ENCODE results near the gene TBL1X. TPM values are rescaled to one million over a fixed set of nuclear protein-coding genes. Genes with fewer than 3 reads are reported as not detected.
"Not testable (repeated sequence)": the region's sequence is repeated elsewhere in the genome, so short reads cannot be mapped to it uniquely, and the experiment has no call there.

TBL1X gene
- total RNA-seq, 1 experiment from 2014 or later = 17.6 TPM

DNA sequence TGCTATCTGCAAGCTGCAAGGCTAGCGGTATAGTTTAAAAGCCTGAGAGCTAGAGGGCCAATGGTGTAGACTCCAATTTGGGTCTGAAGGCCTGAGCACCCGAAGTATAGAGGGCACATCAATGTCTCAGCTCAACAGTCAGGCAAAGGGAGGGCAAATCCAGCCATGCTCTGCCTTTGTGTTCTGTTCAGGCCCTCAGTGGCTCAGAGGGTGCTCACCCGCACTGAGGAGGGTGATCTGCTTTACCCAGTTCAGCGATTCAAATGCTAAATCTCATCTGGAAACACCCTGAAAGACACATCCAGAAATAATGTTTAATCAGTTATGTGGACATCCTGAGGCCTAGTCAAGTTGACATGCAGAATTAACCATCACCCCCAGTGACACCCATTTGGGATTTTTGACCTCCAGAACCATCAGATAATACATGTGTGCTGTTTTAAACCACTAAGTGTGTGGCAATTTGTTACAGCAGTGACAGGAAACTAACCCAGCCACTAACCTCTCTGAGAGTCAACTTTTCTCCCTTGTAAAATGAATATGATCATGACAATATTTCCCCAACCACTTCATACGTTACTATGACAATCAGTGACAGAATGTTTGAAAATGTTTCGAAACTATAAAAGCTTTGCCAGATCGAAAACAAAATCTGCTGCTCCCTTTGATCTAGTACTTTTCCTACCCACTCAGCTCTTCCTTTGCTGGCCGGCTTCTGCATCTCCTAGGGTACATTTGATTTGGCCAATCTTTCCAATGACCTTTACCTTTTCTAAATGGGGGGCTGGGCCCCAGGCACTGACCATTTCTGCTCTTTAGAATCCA lies 8.4 kb upstream of the TBL1X start:
- Histone ChIP-seq H3K4me2 (no peak overlapping the region), H3K27me3 (ENCODE audit: insufficient read depth, low read depth) (no peaks in the 10 kb centered on the region), H3K79me2 (ENCODE audit: low read depth) (no peaks in the 10 kb centered on the region), H3K9me3 (ENCODE audit: insufficient read depth, low read depth) (no peaks in the 10 kb centered on the region), H4K20me1 (ENCODE audit: insufficient read depth) (no peaks in the 10 kb centered on the region), H3K4me3 (no peak overlapping the region), H3K36me3 (ENCODE audit: low read depth) (no peaks in the 10 kb centered on the region), H3F3A (ENCODE audit: insufficient read depth, low read depth) (no peaks in the 10 kb centered on the region), H3K27ac (no peak overlapping the region), H3K4me1 (replicated peaks; ENCODE audit: insufficient read depth) (no peaks in the 10 kb centered on the region), H2AFZ (no peak overlapping the region), H3K9me2 (ENCODE audit: insufficient read depth) (no peaks in the 10 kb centered on the region)
- BruUV-seq (replicated peaks) = no TSS peak
- ChIA-PET POLR2A (ENCODE audit: unreplicated experiment) (no interaction called here), CTCF (no interaction called here)
- intact Hi-C loops (cut with micrococcal nuclease; ENCODE audit: unreplicated experiment) = no loop called here
- no peak for DNase-seq
- TF ChIP-seq, protein P1, sequence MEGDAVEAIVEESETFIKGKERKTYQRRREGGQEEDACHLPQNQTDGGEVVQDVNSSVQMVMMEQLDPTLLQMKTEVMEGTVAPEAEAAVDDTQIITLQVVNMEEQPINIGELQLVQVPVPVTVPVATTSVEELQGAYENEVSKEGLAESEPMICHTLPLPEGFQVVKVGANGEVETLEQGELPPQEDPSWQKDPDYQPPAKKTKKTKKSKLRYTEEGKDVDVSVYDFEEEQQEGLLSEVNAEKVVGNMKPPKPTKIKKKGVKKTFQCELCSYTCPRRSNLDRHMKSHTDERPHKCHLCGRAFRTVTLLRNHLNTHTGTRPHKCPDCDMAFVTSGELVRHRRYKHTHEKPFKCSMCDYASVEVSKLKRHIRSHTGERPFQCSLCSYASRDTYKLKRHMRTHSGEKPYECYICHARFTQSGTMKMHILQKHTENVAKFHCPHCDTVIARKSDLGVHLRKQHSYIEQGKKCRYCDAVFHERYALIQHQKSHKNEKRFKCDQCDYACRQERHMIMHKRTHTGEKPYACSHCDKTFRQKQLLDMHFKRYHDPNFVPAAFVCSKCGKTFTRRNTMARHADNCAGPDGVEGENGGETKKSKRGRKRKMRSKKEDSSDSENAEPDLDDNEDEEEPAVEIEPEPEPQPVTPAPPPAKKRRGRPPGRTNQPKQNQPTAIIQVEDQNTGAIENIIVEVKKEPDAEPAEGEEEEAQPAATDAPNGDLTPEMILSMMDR (conservative IDR thresholded peaks at IDR 0.05) = no peak
- TF ChIP-seq EZH2 (IDR thresholded peaks at IDR 0.05; ENCODE audit: low read depth) = no peak

DNA sequence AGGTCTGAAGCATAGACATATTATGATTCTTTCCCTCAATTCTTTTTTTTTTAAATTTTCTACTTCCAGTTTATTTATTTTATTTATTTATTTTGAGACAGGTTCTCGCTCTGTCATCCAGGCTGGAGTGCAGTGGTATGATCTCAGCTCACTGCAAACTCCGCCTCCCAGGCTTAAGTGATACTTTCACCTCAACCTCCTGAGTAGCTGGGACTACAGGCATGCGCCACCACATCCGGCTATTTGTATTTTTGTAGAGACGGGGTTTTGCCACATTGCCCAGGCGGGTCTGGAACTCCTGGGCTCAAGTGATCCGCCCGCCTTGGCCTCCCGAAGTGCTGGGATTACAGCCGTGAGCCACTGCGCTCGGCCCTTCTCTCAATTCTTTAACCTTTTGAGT lies 6.8 kb upstream of the TBL1X start:
- H3K27ac ChIP-seq; H3K4me1 ChIP-seq (replicated peaks; ENCODE audit: insufficient read depth); H3F3A ChIP-seq (ENCODE audit: insufficient read depth, low read depth); POLR2A ChIA-PET (ENCODE audit: unreplicated experiment); H3K36me3 ChIP-seq (ENCODE audit: low read depth); H3K9me3 ChIP-seq (ENCODE audit: insufficient read depth, low read depth); H3K79me2 ChIP-seq (ENCODE audit: low read depth); H3K9me2 ChIP-seq (ENCODE audit: insufficient read depth); H4K20me1 ChIP-seq (ENCODE audit: insufficient read depth); H2AFZ ChIP-seq; intact Hi-C loops (cut with micrococcal nuclease; ENCODE audit: unreplicated experiment); DNase-seq; H3K4me2 ChIP-seq; H3K4me3 ChIP-seq; CTCF ChIA-PET; H3K27me3 ChIP-seq (ENCODE audit: insufficient read depth, low read depth); BruUV-seq (replicated peaks): not testable (repeated sequence)

DNA sequence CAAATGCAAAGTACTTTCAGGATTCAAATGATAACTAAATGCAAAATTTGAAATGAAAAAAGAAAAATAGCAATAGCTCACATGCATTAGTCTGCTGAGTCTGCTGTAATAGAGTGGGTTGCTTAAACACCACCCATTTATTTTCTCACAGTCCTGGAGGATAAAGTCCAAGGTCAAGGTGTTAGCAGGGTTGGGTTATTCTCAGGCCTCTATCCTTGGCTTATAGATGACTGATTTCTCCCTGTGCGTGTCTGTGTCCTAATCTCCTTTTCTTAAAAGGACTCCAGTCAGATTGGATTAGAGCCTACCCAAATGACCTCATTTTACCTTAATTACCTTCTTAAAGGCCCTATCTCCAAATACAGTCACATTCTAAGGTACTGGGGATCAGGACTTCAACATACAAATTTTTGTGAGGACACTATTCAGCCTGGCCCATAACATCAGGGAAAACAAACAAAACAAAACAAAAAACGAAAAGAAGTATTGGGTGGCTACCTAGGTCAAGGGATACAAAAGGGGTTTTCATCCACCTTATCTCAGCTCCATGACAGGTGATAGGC lies 6.3 kb upstream of the TBL1X start:
- ChIA-PET POLR2A (ENCODE audit: unreplicated experiment) (no interaction called here), CTCF (no interaction called here)
- intact Hi-C loops (cut with micrococcal nuclease; ENCODE audit: unreplicated experiment) = no loop called here
- H3F3A ChIP-seq (ENCODE audit: insufficient read depth, low read depth) = peaks cover 4% of the 10 kb centered on the region; the same call in 1 of the 2 replicates
- no peaks in the 10 kb centered on the region for H3K9me2 ChIP-seq (ENCODE audit: insufficient read depth)
- H2AFZ ChIP-seq = no peak overlapping the region
- no peaks in the 10 kb centered on the region for H3K36me3 ChIP-seq (ENCODE audit: low read depth)
- H3K9me3 ChIP-seq (ENCODE audit: insufficient read depth, low read depth) = no peaks in the 10 kb centered on the region
- H3K4me2 ChIP-seq = no peak overlapping the region
- H3K27me3 ChIP-seq (ENCODE audit: insufficient read depth, low read depth) = no peaks in the 10 kb centered on the region
- peaks cover 7% of the 10 kb centered on the region for H3K4me1 ChIP-seq (replicated peaks; ENCODE audit: insufficient read depth)
- H3K79me2 ChIP-seq (ENCODE audit: low read depth) = no peaks in the 10 kb centered on the region
- no TSS peak for BruUV-seq (replicated peaks)
- TF ChIP-seq, protein P1 (conservative IDR thresholded peaks at IDR 0.05) = no peak
- no peak for TF ChIP-seq EZH2 (IDR thresholded peaks at IDR 0.05; ENCODE audit: low read depth)
- H3K4me3 ChIP-seq = no peak overlapping the region
- H4K20me1 ChIP-seq (ENCODE audit: insufficient read depth) = no peaks in the 10 kb centered on the region
- DNase-seq = no peak
- H3K27ac ChIP-seq = no peak overlapping the region

Data from PC-9 (cell line).